GM19328 (cell line): ENCODE data around the gene CCDC195.

ENCODE experiments used
- ATAC-seq: cut with Tn5 transposase; IDR thresholded peaks from one replicate; pipeline ENCODE4 v1.9.1; 2021; ENCODE audit warnings: mild to moderate bottlenecking, moderate library complexity; ENCODE audit not compliant: unreplicated experiment

Gene CCDC195

GRCh38 chr2:224716201-224716600 is at the start of gene CCDC195:
Gene CCDC195, minus strand, starts transcription at chr2:224716365. Its CDS starts 0 bp downstream, at chr2:224716365.
- ATAC-seq, result no peak

GRCh38 chr2:224764565-224765236 is 48.5 kb upstream of the CCDC195 start:
- ATAC-seq, result peak; percentile 50

- no peak for ATAC-seq
Measured at GRCh38 chr2:224757934-224758548, 41.9 kb upstream of the CCDC195 start.

GRCh38 chr2:224753743-224754540 is 37.8 kb upstream of the CCDC195 start:
- ATAC-seq, result no peak

- ATAC-seq, result peak; percentile 62
Measured at GRCh38 chr2:224751996-224752698, 36.0 kb upstream of the CCDC195 start.

- ATAC-seq, result no peak
Measured at GRCh38 chr2:224749136-224749535, 33.0 kb upstream of the CCDC195 start.

- no peak for ATAC-seq
Measured at GRCh38 chr2:224747765-224748164, 31.6 kb upstream of the CCDC195 start.

GRCh38 chr2:224736227-224736626 is 20.1 kb upstream of the CCDC195 start:
- ATAC-seq, result no peak

- ATAC-seq, result no peak
Measured at GRCh38 chr2:224734949-224735348, 18.8 kb upstream of the CCDC195 start.

GRCh38 chr2:224731665-224732064 is 15.5 kb upstream of the CCDC195 start:
- ATAC-seq, result no peak

- no peak for ATAC-seq
Measured at GRCh38 chr2:224729435-224729834, 13.3 kb upstream of the CCDC195 start.

- no peak for ATAC-seq
Measured at GRCh38 chr2:224724331-224724730, 8.2 kb upstream of the CCDC195 start.

- no peak for ATAC-seq
Measured at GRCh38 chr2:224723586-224724217, 7.5 kb upstream of the CCDC195 start.

- ATAC-seq, result no peak
Measured at GRCh38 chr2:224722770-224723169, 6.6 kb upstream of the CCDC195 start.

- no peak for ATAC-seq
Measured at GRCh38 chr2:224722250-224722649, 6.1 kb upstream of the CCDC195 start.

- ATAC-seq, result no peak
Measured at GRCh38 chr2:224716921-224717320, 756 bp upstream of the CCDC195 start.

- ATAC-seq, result no peak
Measured at GRCh38 chr2:224711859-224712665, 4.1 kb downstream of the CCDC195 start.

- no peak for ATAC-seq
Measured at GRCh38 chr2:224711381-224711780, 4.8 kb downstream of the CCDC195 start.

- ATAC-seq, result no peak
Measured at GRCh38 chr2:224709301-224709700, 6.9 kb downstream of the CCDC195 start.

GRCh38 chr2:224694502-224694901 is 21.7 kb downstream of the CCDC195 start:
- no peak for ATAC-seq
